NCI-H2081 treated with DMSO at 0.1 percent for 48 hours (cell line): Measurements from ENCODE around the gene URB2.
"Not testable (repeated sequence)": the region's sequence is repeated elsewhere in the genome, so short reads cannot be mapped to it uniquely, and the experiment has no call there.

ENCODE experiments used
- DNase-seq: peaks from one replicate; lab custom pipeline; 2025; lab: John Stamatoyannopoulos, UW

URB2 gene

DNA sequence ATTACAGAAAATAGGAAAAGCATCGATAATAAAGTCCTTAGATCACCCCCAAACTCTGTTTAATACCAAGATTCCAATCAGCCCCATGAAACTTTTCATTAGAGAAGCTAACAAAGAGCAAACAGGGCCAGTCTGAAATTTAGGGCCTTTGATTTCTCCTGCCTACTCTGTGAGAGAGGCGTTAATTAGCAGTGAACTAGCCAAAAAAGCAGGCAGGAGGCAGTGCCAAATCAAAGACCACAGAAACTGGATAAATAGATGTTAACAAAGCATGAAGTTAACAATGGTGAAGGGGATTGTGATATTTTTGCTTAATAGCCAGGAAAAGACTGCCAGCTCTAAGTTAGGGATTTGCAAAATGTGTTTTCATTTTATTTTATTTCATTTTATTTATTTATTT is 11.3 kb upstream of the URB2 start:
- no peak for DNase-seq

GRCh38 chr1:229617351-229618100 is 8.5 kb upstream of the URB2 start:
- no peak for DNase-seq

DNA sequence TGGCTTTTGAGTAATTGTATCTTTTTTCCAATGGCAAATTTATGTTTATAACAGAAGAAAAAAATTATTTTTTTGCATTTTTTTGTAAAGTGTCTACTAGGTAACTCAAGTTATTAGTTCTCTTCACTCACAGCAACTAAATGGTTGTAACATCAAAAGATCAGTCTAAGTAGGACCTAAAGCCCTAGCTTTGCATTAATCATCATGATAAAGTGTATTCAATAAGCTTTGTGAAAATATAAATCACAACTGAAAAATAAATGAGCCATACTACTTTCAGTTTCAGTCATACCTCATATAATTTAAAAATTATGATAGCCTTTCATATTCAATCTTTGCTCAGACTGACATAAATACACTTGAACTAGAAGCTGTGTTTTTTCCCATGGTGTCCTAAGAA is 7.0 kb upstream of the URB2 start:
- no peak for DNase-seq

GRCh38 chr1:229619614-229620013 is 6.4 kb upstream of the URB2 start:
- DNase-seq: no peak

DNA sequence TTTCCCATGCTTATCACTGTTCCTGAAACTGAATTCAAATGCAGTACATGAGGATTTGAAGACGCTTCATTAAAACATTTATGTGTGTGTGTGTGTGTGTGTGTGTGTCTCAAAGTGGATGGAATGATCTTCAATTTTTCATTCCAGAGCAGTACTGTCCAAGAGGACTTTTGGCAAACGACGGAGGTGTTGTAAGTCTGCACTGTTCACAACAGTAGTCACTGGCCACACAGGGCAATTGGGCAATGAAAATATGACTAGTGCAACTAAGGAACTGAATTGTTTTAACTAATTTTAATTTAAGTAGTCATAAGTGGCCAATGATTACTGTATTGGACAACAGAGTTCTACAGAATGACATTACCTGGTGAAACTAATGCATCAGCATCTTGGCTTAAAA is 5.2 kb upstream of the URB2 start:
- DNase-seq: no peak

DNA sequence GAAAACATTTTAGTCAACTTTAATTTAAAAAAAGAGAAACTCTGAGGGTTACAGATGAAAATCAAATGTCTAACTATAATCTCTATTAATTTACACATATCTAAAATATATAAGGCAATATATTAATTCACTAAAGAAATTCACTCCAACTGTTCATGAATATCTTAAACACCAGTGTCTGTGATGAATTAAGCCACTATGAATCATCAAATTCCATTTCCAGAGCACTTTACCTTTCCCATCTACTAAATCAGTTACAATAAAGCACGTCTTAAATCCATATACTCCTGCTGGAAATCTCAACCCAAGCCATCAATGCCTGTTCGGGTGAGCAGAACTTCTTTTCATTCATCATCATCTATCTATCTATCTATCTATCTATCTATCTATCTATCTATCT is 4.4 kb upstream of the URB2 start:
- DNase-seq: no peak

DNA sequence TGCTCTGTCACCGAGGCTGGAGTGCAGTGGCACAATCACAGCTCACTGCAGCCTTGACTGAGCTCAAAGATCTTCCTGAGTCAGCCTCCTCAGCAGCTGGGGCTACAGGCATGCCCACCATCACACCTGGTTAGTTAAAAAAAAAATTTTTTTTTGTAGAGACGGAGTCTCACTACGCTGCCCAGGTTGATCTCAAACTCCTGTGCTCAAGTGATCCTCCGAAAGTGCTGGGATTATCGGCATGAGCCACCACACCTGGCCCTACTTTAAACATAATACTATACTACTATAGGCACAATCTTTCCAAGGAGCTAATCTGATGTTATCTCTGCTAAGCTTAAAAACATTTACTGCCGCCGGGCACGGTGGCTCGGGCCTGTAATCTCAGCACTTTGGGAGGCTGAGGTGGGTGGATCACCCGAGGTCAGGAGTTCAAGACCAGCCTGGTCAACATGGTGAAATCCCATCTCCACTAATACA is 3.4 kb upstream of the URB2 start:
- not testable (repeated sequence) for DNase-seq

DNA sequence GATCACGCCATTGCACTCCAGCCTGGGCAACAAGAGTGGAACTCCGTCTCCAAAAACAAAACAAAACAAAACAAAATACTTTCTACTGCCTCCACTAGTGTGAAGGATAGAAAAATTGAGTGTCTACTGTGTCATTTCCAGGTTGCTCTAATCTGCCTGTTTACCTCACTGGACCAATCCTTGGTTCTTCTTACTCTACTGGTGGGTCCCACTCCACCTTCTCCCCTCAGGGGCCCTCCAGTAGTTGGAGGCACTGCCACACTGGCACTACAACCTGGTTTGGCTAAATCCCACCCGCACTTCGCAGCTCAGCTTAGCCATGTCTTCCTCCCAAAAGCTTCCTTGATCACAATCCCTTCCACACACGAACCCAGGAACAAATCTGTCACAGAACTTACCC is 2.8 kb upstream of the URB2 start:
- no peak for DNase-seq

DNA sequence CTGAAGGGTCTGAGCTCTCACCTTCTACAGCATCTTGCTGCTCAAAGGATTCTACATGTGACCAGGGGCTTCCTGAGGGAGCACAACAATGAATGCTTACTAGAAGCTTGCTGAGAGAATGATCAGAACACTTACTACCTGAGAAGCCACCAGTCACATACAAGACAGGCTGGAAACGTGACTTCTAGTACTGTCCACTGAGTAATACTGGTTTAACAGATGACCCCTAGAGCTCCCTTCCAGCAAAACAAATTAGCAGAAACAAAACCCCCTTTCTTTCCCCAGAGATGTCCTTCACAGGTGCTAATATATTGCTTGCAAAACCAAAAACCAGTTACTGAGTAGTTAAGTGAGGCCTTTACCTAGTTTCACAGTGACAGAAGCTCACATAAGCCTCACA is 2.2 kb upstream of the URB2 start:
- DNase-seq: no peak

DNA sequence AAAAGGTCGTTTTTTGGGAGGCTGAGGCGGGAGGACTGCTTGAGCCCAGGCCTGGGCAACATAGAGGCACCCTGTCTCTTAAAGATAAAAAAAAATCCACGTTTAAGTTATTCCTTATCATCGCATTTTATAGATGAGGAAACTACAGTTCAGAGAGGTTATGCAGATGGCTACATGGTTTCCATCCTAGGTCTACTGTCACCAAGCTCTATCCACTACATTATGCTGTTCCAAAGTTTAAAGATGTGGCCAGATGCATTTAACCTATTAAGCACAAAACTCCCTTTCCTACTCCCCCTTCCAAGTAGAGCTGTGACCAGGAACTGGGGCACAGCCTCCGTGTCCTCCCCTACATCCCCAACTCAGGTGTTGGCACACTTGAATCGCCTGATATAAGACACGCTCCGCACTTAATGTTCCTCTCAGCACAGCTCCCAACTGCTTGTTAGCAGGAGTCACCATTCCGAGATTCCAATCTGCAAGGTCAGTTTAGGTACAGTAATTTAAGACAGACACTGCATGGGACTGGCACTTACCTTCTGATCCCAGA is 1.5 kb upstream of the URB2 start:
- DNase-seq: no peak

GRCh38 chr1:229625071-229625914 is 754 bp upstream of the URB2 start:
- DNase-seq: no peak

DNA sequence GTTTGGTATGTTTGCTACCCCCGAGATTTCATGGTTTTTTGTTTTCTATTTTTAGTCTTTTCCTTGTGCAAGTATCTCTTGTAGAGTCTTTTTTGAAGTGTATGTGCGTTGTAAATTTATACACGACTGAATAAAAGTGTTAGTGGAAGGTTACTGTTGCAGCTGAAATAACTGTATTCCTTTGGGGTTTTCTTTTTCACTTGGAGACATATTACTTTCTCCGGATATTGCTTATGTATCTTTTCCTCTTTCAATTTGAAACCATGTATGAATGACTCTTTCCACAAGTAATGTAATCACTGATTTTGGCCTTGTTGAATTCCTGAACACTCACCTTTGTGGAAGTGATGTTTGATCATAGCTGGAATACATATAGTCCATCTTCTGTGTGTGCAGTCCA is 956 bp downstream of the URB2 start:
- no peak for DNase-seq

DNA sequence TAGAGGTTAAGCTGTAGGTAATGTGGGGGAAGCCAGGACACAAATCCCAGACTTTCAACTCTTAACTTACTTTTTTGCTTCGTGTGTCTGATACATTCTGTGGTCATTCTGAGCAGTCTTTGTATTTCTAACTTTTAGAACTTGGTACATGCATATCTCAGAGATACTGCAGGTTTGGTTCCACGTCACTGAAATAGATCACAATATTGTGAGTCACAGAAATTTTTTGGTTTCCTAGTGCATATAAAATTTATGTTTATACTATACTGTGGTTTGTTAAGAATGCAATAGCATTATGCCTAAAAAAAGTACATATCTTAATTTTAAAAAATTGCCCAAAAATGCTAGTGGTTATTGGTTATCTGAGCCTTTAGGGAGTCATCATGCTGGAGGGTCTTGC is 3.2 kb downstream of the URB2 start:
- DNase-seq: no peak

- no peak for DNase-seq
These were observed 5.1 kb downstream of the URB2 start for GRCh38 chr1:229631148-229631547.

- no peak for DNase-seq
These were observed 5.9 kb downstream of the URB2 start for GRCh38 chr1:229631966-229632365.

DNA sequence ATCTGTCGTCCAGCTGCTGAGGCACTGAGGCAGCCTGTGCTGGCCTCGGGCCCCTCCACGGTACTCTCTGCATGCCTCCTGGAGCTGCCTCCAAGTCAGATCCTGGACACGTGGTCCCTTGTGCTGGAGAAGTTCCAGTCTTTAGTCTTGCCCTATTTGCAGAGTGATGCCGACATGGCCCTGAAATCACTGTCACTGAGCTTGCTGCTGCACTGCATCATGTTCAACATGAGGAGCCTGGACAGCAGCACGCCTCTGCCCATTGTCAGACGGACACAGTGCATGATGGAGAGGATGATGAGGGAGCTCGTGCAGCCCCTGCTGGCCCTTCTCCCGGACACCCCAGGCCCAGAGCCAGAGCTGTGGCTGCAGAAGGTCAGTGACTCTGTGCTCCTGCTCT is 10.0 kb downstream of the URB2 start:
- no peak for DNase-seq

GRCh38 chr1:229637746-229638145 is 11.7 kb downstream of the URB2 start:
- no peak for DNase-seq

DNA sequence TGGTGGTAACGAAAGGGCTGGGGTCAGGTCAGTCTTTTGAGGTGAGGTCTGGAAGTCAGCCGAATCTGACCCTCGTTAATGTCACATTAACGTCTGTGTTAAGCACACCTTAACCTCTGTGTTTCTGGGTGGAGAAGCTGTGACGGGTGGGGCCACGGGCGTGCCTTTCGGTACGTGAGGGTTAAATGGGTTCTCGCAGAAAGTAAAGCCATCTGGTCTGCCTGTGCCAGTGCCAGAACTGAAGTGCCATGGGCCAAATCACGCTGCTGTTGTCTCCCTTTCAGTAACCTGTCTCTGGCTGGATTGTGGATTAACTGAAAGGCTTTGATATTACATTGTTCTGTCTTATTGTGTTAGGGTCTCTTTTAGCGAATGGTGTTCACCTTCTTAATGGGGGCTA is 14.4 kb downstream of the URB2 start:
- DNase-seq: no peak

GRCh38 chr1:229641306-229641705 is 15.3 kb downstream of the URB2 start:
- no peak for DNase-seq

DNA sequence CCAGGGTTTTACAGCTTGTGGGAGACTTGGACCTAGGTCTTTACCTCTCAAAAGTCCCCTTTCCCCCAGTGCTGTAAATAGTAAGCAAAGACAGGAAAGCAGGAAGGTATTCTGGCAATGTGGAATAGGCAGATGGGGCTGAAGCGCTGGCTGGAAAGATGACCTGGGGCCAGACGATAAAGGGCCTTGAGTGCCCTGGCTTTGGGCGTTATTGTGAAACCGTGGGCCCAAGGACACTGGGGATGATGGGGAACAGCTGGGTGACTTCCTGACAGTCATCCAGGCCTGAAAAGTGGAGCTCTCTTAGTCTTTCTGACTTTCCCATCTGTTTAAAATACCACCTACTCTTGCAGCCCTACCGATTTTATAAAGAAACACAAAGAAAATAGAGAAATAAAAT is 16.3 kb downstream of the URB2 start:
- no peak for DNase-seq

DNA sequence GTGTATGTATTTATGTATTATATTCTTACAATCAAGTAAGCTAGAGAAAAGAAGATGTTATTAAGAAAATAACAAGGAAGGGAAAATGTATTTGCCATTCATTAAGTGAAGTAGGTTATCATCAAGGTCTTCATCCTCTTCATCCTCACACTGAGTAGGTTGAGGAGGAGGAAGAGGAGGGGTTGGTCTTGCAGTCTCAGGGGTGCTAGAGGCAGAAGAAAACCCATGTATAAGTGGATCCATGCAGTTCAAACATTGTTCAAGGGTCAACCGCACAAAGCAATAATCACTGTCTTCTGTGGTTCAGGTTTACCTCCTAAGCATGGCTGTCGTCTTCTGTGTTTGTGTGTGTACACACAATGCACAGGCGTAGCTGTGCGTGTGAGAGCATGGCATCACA is 16.9 kb downstream of the URB2 start:
- DNase-seq: no peak

DNA sequence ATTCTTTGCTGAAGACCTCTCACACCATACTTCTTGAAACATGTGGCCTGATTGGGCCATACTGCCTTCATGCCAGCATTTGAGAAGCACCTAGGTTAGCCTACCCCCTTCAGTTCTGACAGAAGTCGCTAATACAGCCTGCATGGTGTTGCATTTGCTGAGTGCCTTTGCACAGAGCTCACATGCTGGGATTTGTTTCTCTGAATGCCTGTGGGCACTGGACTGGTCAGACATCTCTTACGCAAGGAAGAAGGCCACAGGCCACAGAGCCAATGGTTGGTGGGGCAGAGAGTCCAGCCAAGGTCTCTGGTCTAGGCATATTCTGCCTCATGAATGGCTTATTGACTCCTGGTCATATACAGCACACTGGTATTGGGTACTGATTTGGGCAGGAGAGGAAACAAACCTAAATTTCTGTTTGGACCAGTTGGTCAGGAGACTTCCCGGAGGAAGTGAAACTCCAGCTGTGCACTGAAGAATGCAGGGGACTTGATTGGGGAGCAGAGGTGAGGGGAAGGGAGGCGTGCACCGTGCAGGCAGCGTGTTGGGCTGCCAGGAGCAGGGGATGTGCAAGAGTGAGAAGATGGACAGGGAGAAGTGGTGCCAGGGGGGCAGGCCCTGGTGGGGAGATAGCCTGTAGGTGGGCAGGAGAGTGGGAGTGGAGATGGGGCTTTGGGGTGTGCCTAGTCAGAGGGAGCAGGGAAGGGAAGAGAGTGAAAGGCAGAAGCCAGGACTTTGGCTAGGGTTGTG is 18.1 kb downstream of the URB2 start:
- DNase-seq: no peak
